Lower lobe of right lung (tissue), 2 donors: ENCODE results near the gene SORT1. TPM values are rescaled to one million over a fixed set of nuclear protein-coding genes. Genes with fewer than 3 reads are reported as not detected.

ENCODE experiments used
- ATAC-seq, 2 donors: fragments of 200-7000 bp; cut with Tn5 transposase; one replicate each; pipeline ENCODE4 v1.9.1; 2020 to 2022; ENCODE audit warnings: mild to moderate bottlenecking in 2 of 2, moderate library complexity in 2 of 2
- DNase-seq: peaks from one replicate; pipeline ENCODE4 v3.0.0-alpha.2; 2020
- H3K27ac ChIP-seq: fragments of 200-600 bp; one replicate; pipeline ENCODE4 v1.8.0; 2022
- H3K27me3 ChIP-seq: fragments of 200-600 bp; one replicate; pipeline ENCODE4 v1.8.0; 2022; ENCODE audit warnings: low read depth
- H3K36me3 ChIP-seq: fragments of 200-600 bp; one replicate; pipeline ENCODE4 v1.8.0; 2022; ENCODE audit warnings: mild to moderate bottlenecking
- H3K4me1 ChIP-seq: fragments of 200-600 bp; one replicate; pipeline ENCODE4 v1.8.0; 2022
- H3K4me3 ChIP-seq: fragments of 200-600 bp; one replicate; pipeline ENCODE4 v1.8.0; 2022; ENCODE audit warnings: mild to moderate bottlenecking
- H3K9me3 ChIP-seq: fragments of 200-600 bp; one replicate; pipeline ENCODE4 v1.8.0; 2022
- intact Hi-C: fragments of 100-400 bp; cut with DNase I; formaldehyde crosslinking; loops from one replicate; pipeline ENCODE4 v1.11.0; 2022
- total RNA-seq: library from RNA; stranded (reverse); fragmentation: NEBNext Ultra II Directional; extraction: Animal tissue kit (Norgen Biotek cat#: 25700); gene quantifications from one replicate; pipeline ENCODE4 v1.2.1, GENCODE V29; 2021
- TF ChIP-seq, protein P1 (sequence below): fragments of 200-600 bp; IDR thresholded peaks from one replicate; pipeline ENCODE4 v1.8.0; 2022; ENCODE audit warnings: antibody characterized with exemption, mild to moderate bottlenecking
- donor health status: DM: no; HTN: yes; CAD: no; lungs with severe emphysema.

The SORT1 gene
- total RNA-seq, 1 donor from 2014 or later: 178 TPM

DNA sequence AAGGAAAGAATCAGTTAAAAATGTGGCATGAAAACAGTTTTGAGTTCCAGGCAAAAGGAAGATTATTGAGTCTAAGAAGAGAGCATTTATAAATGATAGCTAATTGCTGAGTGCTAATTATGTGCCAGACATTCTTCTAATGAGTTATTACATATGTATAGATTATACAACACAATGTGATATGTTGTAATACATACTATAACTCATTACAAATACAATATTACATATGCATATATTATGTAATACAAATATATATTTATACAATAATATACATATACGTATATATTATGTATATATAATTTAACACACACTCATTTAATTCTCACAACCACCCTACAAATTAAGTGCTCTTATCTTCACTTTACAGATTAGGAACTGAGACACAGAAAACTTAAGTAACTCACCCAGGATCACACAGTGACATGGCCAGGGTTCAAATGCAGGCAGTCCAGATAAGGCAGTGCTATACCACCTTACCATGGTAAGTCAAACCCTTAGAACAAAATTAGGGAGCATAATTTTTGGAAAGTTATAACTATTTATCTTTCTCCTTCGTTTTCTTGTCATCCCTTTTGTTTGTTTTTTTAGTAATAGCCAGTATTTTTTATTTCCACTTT, 4.0 kb downstream of the SORT1 start:
- ATAC-seq (no peak), DNase-seq (no peak)
- no peaks in the 10 kb centered on the region for H3K27me3 ChIP-seq
- H3K4me3 ChIP-seq: peak overlapping the region; percentile 27
- H3K27ac ChIP-seq: peak overlapping the region; percentile 74
- TF ChIP-seq, protein P1, sequence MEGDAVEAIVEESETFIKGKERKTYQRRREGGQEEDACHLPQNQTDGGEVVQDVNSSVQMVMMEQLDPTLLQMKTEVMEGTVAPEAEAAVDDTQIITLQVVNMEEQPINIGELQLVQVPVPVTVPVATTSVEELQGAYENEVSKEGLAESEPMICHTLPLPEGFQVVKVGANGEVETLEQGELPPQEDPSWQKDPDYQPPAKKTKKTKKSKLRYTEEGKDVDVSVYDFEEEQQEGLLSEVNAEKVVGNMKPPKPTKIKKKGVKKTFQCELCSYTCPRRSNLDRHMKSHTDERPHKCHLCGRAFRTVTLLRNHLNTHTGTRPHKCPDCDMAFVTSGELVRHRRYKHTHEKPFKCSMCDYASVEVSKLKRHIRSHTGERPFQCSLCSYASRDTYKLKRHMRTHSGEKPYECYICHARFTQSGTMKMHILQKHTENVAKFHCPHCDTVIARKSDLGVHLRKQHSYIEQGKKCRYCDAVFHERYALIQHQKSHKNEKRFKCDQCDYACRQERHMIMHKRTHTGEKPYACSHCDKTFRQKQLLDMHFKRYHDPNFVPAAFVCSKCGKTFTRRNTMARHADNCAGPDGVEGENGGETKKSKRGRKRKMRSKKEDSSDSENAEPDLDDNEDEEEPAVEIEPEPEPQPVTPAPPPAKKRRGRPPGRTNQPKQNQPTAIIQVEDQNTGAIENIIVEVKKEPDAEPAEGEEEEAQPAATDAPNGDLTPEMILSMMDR: no peak
- intact Hi-C loops: no loop called here
- H3K4me1 ChIP-seq: peaks cover 83% of the 10 kb centered on the region
- H3K9me3 ChIP-seq: no peaks in the 10 kb centered on the region
- no peaks in the 10 kb centered on the region for H3K36me3 ChIP-seq

DNA sequence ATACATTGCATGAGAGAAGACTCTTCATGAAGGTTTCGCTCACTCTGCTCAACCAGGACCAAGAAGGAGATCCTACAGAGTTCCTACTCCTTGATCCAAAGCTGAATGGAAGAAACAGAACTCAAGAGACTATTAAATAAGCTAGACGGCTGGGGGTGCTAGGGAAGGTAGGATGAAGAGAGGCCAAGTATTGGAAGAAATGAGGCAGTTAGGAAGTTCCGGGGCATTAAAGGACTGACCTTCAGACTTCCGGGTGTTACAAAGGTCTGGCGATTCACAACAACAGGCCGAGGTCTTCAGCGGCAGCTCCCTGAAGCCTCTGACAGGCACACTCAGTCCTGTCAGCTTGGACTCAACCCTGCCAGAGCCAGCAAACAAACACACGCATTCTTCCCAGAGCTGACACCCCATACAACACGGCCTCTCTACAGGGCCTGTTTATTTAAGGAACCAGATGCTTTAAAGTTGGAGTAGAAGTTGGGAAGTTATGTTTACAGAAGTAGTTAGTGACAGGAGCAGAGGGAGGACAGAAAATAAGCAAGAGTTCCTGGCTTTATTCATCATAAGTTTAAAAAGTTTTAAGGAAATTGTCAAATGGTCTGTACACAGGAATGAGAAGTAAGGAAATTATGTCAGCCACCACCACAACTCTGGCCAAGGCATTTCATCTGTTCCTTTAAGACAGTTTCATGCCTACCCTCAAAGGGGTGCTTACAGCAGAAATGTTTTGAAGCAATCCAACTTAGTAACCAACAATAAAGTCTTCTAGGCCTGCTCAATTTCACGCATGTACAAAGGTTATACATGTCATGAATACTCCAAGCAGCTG, 4.7 kb downstream of the SORT1 start:
- Histone ChIP-seq H3K27me3 (no peaks in the 10 kb centered on the region), H3K4me3 (peak overlapping the region; percentile 27), H3K9me3 (no peaks in the 10 kb centered on the region), H3K27ac (peak overlapping the region; percentile 74), H3K36me3 (no peaks in the 10 kb centered on the region), H3K4me1 (peaks cover 84% of the 10 kb centered on the region)
- TF ChIP-seq, protein P1: no peak
- peak; percentile 78 for DNase-seq
- peak; percentile 75 to 87 for ATAC-seq
- intact Hi-C loops: no loop called here

DNA sequence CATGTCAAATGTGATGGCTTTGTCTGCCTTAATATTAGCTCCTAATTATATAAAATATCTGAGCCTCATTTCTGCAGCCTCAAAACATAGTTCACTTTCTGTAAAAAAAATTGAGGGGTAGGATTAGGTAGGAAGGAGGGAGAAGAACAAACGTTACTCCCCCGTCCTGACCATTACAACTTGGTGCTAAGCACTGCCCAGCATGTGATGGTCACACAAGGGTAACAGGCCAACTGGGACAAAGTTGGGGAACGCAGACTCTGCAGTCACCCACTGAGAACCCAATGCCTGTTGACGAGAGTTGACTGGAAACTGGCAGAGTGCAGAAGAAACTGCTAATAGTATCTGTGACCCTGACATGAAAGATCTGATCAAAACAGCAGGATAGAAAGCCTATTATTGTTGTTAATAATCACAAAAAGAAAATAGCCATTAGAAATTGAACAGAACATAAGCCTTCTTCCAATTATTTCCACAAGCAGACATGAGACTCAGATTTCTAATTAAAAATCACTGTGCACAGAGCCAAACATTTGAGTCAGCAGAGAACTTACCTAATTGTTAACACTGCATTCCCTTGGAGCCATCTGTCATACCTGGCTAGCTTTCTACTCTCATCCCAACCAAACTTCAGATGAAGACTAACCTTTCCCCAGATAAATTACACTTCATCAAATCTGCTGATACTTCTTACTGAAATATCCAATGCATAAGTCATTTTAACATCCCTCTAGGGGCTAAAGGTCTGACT, 5.5 kb downstream of the SORT1 start:
- peak in 1 of 2 donors; percentile 58 for ATAC-seq
- Histone ChIP-seq H3K27me3 (no peaks in the 10 kb centered on the region), H3K27ac (peak overlapping the region; percentile 74), H3K4me3 (peak overlapping the region; percentile 27), H3K9me3 (no peaks in the 10 kb centered on the region), H3K36me3 (no peaks in the 10 kb centered on the region), H3K4me1 (peaks cover 88% of the 10 kb centered on the region)
- TF ChIP-seq, protein P1: no peak
- peak; percentile 49 for DNase-seq
- intact Hi-C loops: no loop called here

DNA sequence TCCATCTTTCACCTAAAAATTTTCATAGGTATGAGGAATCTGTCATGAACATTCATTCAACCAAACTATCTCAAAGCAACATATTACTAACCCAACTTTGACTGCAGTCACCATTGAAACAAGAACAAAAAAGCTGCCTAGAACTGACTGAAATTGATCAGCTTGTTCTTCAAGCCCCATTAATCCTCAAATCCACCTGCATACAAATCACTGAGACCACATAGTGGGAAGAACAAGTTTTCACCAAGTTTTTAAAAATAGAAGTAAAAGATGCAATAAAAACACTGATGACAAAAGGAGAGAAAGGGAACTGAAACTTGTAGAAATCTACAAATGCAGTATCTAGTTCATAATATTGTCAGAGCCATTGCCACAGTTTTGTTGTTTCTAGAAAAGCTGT, 6.1 kb downstream of the SORT1 start:
- Histone ChIP-seq H3K27ac (peak overlapping the region; percentile 74), H3K27me3 (no peaks in the 10 kb centered on the region), H3K9me3 (no peaks in the 10 kb centered on the region), H3K4me3 (peak overlapping the region; percentile 27), H3K4me1 (peaks cover 87% of the 10 kb centered on the region), H3K36me3 (no peaks in the 10 kb centered on the region)
- DNase-seq (no peak), ATAC-seq (no peak)
- intact Hi-C loops: no loop called here
- TF ChIP-seq, protein P1: no peak

DNA sequence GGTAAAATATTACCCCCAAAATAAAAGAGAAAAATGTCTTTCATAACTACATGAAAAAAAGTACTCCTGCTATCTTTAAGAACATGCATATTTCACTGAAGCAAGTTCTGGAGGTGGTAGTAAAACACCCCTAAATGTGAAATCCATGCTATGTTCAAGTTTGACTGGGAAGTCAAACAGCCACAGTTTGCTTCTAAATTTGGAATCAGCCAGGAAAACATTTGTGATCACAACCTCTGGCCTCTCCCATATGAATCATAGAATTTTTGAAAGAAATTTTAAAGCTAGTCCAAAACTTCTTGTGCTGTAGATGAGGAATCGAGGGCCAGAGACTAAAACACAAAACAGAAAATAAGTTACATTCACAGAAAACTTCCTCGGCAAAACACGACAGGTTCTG, 6.6 kb downstream of the SORT1 start:
- no peaks in the 10 kb centered on the region for H3K36me3 ChIP-seq
- no peaks in the 10 kb centered on the region for H3K27me3 ChIP-seq
- ATAC-seq (no peak), DNase-seq (no peak)
- intact Hi-C loops: no loop called here
- TF ChIP-seq, protein P1: no peak
- peaks cover 87% of the 10 kb centered on the region for H3K4me1 ChIP-seq
- H3K9me3 ChIP-seq: no peaks in the 10 kb centered on the region
- peak overlapping the region; percentile 74 for H3K27ac ChIP-seq
- peak overlapping the region; percentile 27 for H3K4me3 ChIP-seq
